GM21723 (cell line): Measurements from ENCODE around the gene CHTF18.
"Not testable (repeated sequence)": the region's sequence is repeated elsewhere in the genome, so short reads cannot be mapped to it uniquely, and the experiment has no call there.

ENCODE experiments used
- ATAC-seq: cut with Tn5 transposase; IDR thresholded peaks from one replicate; pipeline ENCODE4 v1.9.1; 2021; ENCODE audit warnings: mild to moderate bottlenecking, moderate library complexity; ENCODE audit not compliant: unreplicated experiment

The CHTF18 gene

GRCh38 chr16:803754-804080 lies 15.3 kb downstream of the CHTF18 start:
- no peak for ATAC-seq

GRCh38 chr16:804193-805048 lies 16.0 kb downstream of the CHTF18 start:
- ATAC-seq = no peak

GRCh38 chr16:805474-805873 lies 17.1 kb downstream of the CHTF18 start:
- ATAC-seq = no peak

- peak; percentile 85 for ATAC-seq
Measured at GRCh38 chr16:807347-808084, 19.1 kb downstream of the CHTF18 start.

GRCh38 chr16:808085-808386 lies 19.6 kb downstream of the CHTF18 start:
- peak; percentile 2 for ATAC-seq

- ATAC-seq = no peak
Measured at GRCh38 chr16:813204-813915, 24.9 kb downstream of the CHTF18 start.

GRCh38 chr16:813916-814412 lies 25.5 kb downstream of the CHTF18 start:
- ATAC-seq = no peak

- ATAC-seq = no peak
Measured at GRCh38 chr16:814974-815373, 26.6 kb downstream of the CHTF18 start.

GRCh38 chr16:815861-816260 lies 27.4 kb downstream of the CHTF18 start:
- no peak for ATAC-seq

- no peak for ATAC-seq
Measured at GRCh38 chr16:817001-817906, 28.8 kb downstream of the CHTF18 start.

- ATAC-seq = no peak
Measured at GRCh38 chr16:818132-818531, 29.7 kb downstream of the CHTF18 start.

GRCh38 chr16:818592-818991 lies 30.2 kb downstream of the CHTF18 start:
- no peak for ATAC-seq

- ATAC-seq = no peak
Measured at GRCh38 chr16:819336-820043, 31.1 kb downstream of the CHTF18 start.

- ATAC-seq = not testable (repeated sequence)
Measured at GRCh38 chr16:820044-820408, 31.6 kb downstream of the CHTF18 start.

GRCh38 chr16:820748-821147 lies 32.3 kb downstream of the CHTF18 start:
- ATAC-seq = no peak

- no peak for ATAC-seq
Measured at GRCh38 chr16:821751-822150, 33.3 kb downstream of the CHTF18 start.

- no peak for ATAC-seq
Measured at GRCh38 chr16:822174-822908, 33.9 kb downstream of the CHTF18 start.

- no peak for ATAC-seq
Measured at GRCh38 chr16:822909-823297, 34.5 kb downstream of the CHTF18 start.

GRCh38 chr16:824194-824593 lies 35.8 kb downstream of the CHTF18 start:
- no peak for ATAC-seq
